Naive thymus-derived CD4-positive, alpha-beta T cell (primary cell): ENCODE results near the gene ADAT2. TPM values are rescaled to one million over a fixed set of nuclear protein-coding genes. Genes with fewer than 3 reads are reported as not detected.

ENCODE experiments used
- ATAC-seq: fragments of 150-1000 bp; cut with Tn5 transposase; 2 replicates; pipeline ENCODE4 v1.10.0; 2021; ENCODE audit warnings: mild to moderate bottlenecking, moderate library complexity
- CTCF ChIA-PET: fragments of 350-600 bp; sonication (Branson Sonifier 250); formaldehyde crosslinking; loops from one replicate; lab custom pipeline; 2021; ENCODE audit warnings: antibody characterized with exemption; lab: Charles Lee
- POLR2A ChIA-PET: fragments of 350-600 bp; sonication (Branson Sonifier 250); formaldehyde crosslinking; loops from one replicate; lab custom pipeline; 2021; ENCODE audit warnings: antibody characterized with exemption, inconsistent platforms; lab: Charles Lee
- DNase-seq, 9 donors: peaks; one replicate each; pipeline versions ENCODE4 v3.0.0 to v3.0.0-alpha.2; 2020 to 2022; ENCODE audit warnings: mixed read lengths in 1 of 9
- H3K27ac ChIP-seq: one replicate; pipeline ENCODE4 v1.7.0; 2013; ENCODE audit warnings: mild to moderate bottlenecking, low read depth, low read length, moderate library complexity
- H3K27me3 ChIP-seq, 2 donors: one replicate each; pipeline ENCODE4 v1.7.0; 2013; ENCODE audit warnings: low read length in 2 of 2, mild to moderate bottlenecking in 2 of 2, moderate library complexity in 2 of 2; ENCODE audit not compliant: control insufficient read depth in 2 of 2, insufficient read depth in 2 of 2
- H3K36me3 ChIP-seq, 3 experiments: 1 replicate in 2 of 3; 2 replicates in 1 of 3; pipeline ENCODE4 v1.7.0; 2013; ENCODE audit warnings: low read length in 3 of 3, mild to moderate bottlenecking in 3 of 3, moderate library complexity in 1 of 3; ENCODE audit not compliant: insufficient read depth in 3 of 3, control insufficient read depth in 2 of 3
- H3K4me1 ChIP-seq, 2 donors: one replicate each; pipeline ENCODE4 v1.7.0; 2013; ENCODE audit warnings: low read length in 2 of 2, mild to moderate bottlenecking in 2 of 2, moderate library complexity in 1 of 2; ENCODE audit not compliant: control insufficient read depth in 2 of 2, insufficient read depth in 2 of 2
- H3K4me3 ChIP-seq: 2 replicates; pipeline ENCODE4 v1.7.0; 2013; ENCODE audit warnings: mild to moderate bottlenecking, low read length
- H3K9me3 ChIP-seq, 3 experiments: 1 replicate in 2 of 3; 2 replicates in 1 of 3; pipeline ENCODE4 v1.7.0; 2013; ENCODE audit warnings: low read length in 3 of 3; ENCODE audit not compliant: control insufficient read depth in 2 of 3
- H3K27ac Mint-ChIP-seq, 9 donors: one replicate each; pipeline ENCODE4 v1.8.0; 2020 to 2022; ENCODE audit warnings: mixed read lengths in 9 of 9, mild to moderate bottlenecking in 8 of 9, moderate library complexity in 5 of 9, inconsistent platforms in 2 of 9
- H3K27me3 Mint-ChIP-seq, 5 donors: one replicate each; pipeline ENCODE4 v1.8.0; 2021 to 2022; ENCODE audit warnings: mixed read lengths in 5 of 5, mild to moderate bottlenecking in 1 of 5
- H3K36me3 Mint-ChIP-seq, 5 donors: one replicate each; pipeline ENCODE4 v1.8.0; 2020 to 2022; ENCODE audit warnings: mixed read lengths in 5 of 5, mild to moderate bottlenecking in 3 of 5, inconsistent platforms in 1 of 5
- H3K4me1 Mint-ChIP-seq, 7 donors: one replicate each; pipeline ENCODE4 v1.8.0; 2020 to 2022; ENCODE audit warnings: mixed read lengths in 7 of 7, mild to moderate bottlenecking in 3 of 7, inconsistent platforms in 1 of 7
- H3K4me3 Mint-ChIP-seq, 10 donors: one replicate each; pipeline ENCODE4 v1.8.0; 2020 to 2022; ENCODE audit warnings: mild to moderate bottlenecking in 10 of 10, mixed read lengths in 10 of 10, moderate library complexity in 6 of 10, inconsistent platforms in 2 of 10
- H3K9me3 Mint-ChIP-seq, 11 donors: one replicate each; pipeline ENCODE4 v1.8.0; 2020 to 2022; ENCODE audit warnings: mixed read lengths in 11 of 11, mild to moderate bottlenecking in 4 of 11, inconsistent platforms in 1 of 11, moderate library complexity in 1 of 11
- intact Hi-C, 2 donors: fragments of 100-400 bp; cut with micrococcal nuclease; formaldehyde crosslinking; loops; one replicate each; pipeline ENCODE4 v1.15.1; 2023
- polyA plus RNA-seq, 2 donors: library from polyadenylated mRNA; unstranded; fragments of 300-500 nt; fragmentation: Illumina TruSeq; gene quantifications; one replicate each; pipeline ENCODE4 v1.2.3, GENCODE V29; 2021
- total RNA-seq, 6 experiments: library from RNA in 5 of 6; stranded (reverse) in 5 of 6; gene quantifications; 1 replicate in 5 of 6; 2 replicates in 1 of 6; pipeline ENCODE4 v1.2.3 and lab custom pipeline; 2021 to 2026

The ADAT2 gene
- total and polyA plus RNA-seq, 7 experiments from 2014 or later = 1.2 to 25.8 (median 19.4) TPM

DNA sequence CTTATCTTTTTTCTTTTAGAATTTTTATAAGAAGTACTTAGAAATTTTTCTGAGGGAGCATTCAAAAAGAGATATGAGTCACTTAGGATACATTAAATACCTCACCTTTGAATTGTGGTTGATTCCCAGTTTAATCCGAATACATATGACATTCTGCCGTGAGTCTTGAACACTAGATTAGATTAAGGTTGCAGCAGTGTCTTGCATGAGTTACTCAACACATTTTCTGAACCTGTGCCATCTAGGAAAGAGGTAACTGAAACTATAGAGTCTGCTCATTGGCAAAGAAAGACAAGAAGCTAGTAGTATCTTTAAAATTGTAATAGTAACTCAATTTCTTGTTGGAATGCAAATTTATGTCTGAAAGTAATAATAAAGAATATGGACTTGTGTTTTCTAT, 15.1 kb upstream of the ADAT2 start:
- Mint-ChIP-seq H3K27me3 (no peaks in the 10 kb centered on the region), H3K4me3 (no peak overlapping the region), H3K9me3 (peaks cover 0 to 3% (median 0%) of the 10 kb centered on the region in 11 donors), H3K27ac (no peak overlapping the region), H3K4me1 (peaks cover 0 to 16% (median 6%) of the 10 kb centered on the region in 7 donors), H3K36me3 (peaks cover 11 to 50% (median 37%) of the 10 kb centered on the region in 5 donors)
- intact Hi-C loops = no loop called here
- ChIA-PET POLR2A (interaction anchor here (0.7 kb wide), 1 partner anchor 31 kb away, joined by 3 read pairs; no protein-coding TSS in a partner anchor), CTCF (no interaction called here)
- Histone ChIP-seq H3K36me3 (peaks cover 4 to 17% (median 4%) of the 10 kb centered on the region in 3 experiments), H3K4me1 (no peaks in the 10 kb centered on the region), H3K27ac (no peak overlapping the region), H3K27me3 (no peaks in the 10 kb centered on the region), H3K4me3 (no peak overlapping the region), H3K9me3 (no peaks in the 10 kb centered on the region)
- no peak for ATAC-seq
- DNase-seq = no peak

DNA sequence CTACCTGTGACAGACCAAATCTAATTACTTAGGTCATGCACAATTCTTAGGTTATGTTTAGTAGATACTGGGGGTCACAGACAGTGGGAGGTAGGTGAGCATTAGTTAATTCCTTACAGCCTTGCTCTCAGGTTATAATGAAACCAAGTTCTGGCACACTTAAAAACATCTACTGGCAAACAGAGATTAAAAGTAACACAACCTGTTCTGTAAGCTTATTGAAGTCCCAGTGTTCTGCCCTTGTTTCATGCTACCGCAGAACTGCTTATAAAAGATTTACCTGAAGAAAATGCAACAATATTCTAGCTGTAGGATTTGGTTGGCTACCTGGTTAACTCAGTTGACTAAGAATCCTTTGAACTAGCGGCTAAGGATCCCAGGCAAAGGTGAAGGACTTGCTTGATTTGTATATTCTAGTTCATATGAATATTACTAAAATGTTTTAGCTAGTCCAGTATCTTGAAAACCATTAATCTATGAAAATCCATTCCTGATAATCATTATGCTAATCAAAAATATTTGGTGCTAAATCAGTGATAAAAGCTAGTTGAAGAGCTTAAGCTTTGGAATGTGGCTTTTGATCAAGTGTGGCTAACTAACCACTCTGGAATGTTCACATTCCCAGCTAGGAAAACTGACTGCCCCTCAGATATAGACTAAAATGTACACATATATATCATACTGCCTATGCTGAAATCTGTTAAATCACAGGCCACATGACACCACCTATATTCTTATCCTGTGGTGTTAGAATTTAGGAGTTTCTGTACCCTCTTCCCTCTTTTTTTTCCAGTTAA, 7.3 kb upstream of the ADAT2 start:
- CTCF ChIA-PET = interaction anchor here (0.6 to 1.2 kb wide), 2 partner anchors 30 to 1200 kb away, joined by 3 to 4 read pairs; no protein-coding TSS in a partner anchor
- peaks cover 5 to 29% (median 23%) of the 10 kb centered on the region in 5 donors for H3K36me3 Mint-ChIP-seq

DNA sequence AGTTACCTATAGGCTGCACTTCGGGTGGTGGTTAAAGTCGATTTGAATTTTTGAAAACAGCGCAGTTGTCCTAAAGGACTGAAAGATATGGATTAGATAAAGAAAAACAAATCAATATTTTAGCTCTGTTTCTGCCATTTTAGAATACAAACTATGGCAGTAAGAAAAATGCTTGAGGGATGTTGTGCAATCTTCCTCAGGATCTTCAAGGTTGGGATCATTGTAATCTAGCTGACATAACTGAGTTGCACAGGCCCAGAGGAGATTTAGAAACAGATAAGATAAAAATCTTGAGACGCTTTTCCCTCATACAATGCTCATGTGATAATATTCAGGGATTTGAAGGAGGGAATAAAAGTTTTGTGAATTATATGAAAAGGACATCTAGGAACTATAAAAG, 1.0 kb upstream of the ADAT2 start:
- Histone ChIP-seq H3K27ac (peak overlapping the region; percentile 80), H3K36me3 (peaks cover 0 to 4% (median 0%) of the 10 kb centered on the region in 3 experiments), H3K9me3 (no peaks in the 10 kb centered on the region), H3K4me1 (peaks cover 14 to 18% of the 10 kb centered on the region in 2 donors), H3K4me3 (peak overlapping the region; percentile 89), H3K27me3 (no peaks in the 10 kb centered on the region)
- ChIA-PET CTCF (no interaction called here), POLR2A (interaction anchor here (0.6 to 1.4 kb wide), 2 partner anchors 87 to 961 kb away, joined by 3 to 6 read pairs; no protein-coding TSS in a partner anchor)
- H3K9me3 Mint-ChIP-seq = no peaks in the 10 kb centered on the region
- DNase-seq = no peak
- intact Hi-C loops = loop anchor here (2.0 to 5.0 kb wide), 8 partner anchors 389 to 1131 kb away; partner anchors contain the start of gene AIG1 (in 2 of the 2)
- no peaks in the 10 kb centered on the region for H3K27me3 Mint-ChIP-seq
- peaks cover 0 to 7% (median 6%) of the 10 kb centered on the region in 5 donors for H3K36me3 Mint-ChIP-seq
- peak overlapping the region; percentile 84 to 100 (median 99) for H3K4me3 Mint-ChIP-seq
- ATAC-seq = no peak
- H3K27ac Mint-ChIP-seq = peak overlapping the region; percentile 93 to 99 (median 96)
- H3K4me1 Mint-ChIP-seq = peaks cover 24 to 67% (median 55%) of the 10 kb centered on the region in 7 donors

More for the DNA sequence above, 7.3 kb upstream of the ADAT2 start:
- no peaks in the 10 kb centered on the region for H3K27me3 ChIP-seq
- no peak for DNase-seq
- intact Hi-C loops = no loop called here
- H3K9me3 ChIP-seq = no peaks in the 10 kb centered on the region
- H3K9me3 Mint-ChIP-seq = no peaks in the 10 kb centered on the region
- H3K4me3 Mint-ChIP-seq = no peak overlapping the region
- peak overlapping the region in 1 of 9 donors; percentile 4 for H3K27ac Mint-ChIP-seq
- peaks cover 0 to 35% (median 0%) of the 10 kb centered on the region in 3 experiments for H3K36me3 ChIP-seq
- no peak overlapping the region for H3K4me3 ChIP-seq
- peaks cover 0 to 3% of the 10 kb centered on the region in 2 donors for H3K4me1 ChIP-seq
- no peak for ATAC-seq
- POLR2A ChIA-PET = no interaction called here
- H3K27me3 Mint-ChIP-seq = no peaks in the 10 kb centered on the region
- H3K27ac ChIP-seq = no peak overlapping the region
- peaks cover 20 to 46% (median 35%) of the 10 kb centered on the region in 7 donors for H3K4me1 Mint-ChIP-seq

DNA sequence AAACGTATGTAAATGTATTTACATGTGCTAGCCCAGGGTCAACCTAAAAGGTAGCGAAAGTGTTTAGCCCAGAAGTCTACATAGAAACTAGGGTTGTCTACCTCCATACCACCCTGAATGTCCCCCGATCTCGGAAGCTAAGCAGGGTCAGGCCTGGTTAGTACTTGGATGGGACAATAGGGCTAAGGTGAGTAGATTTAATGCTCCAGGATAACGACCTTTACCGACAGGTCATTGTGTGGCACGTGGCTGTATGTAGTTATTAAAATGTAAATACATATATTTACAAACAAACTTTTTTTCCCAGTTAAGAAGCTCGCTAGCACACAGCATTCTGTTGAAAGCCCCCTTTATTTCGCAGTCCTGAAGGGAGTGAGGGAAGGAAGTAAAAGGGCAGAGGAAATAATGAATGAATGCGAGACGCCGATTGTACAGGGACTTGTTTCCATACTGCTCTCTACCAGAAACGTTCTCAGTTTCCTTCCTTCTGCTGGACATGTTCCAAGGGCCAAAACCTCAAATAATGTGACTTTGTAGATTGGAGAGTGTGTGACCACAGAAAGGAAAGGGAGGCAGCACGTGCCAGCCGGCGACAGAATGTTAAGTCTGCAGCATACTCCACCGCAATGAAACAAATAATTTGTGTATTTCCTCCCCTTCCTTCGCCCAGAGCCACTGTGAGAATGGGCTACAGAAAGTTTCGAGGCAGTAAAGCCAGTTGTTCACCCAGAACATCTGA, 612 bp downstream of the ADAT2 start:
- Mint-ChIP-seq H3K27me3 (no peaks in the 10 kb centered on the region), H3K27ac (peak overlapping the region; percentile 93 to 99 (median 96)), H3K36me3 (peaks cover 0 to 7% (median 6%) of the 10 kb centered on the region in 5 donors), H3K9me3 (no peaks in the 10 kb centered on the region), H3K4me3 (peak overlapping the region; percentile 84 to 100 (median 99)), H3K4me1 (peaks cover 19 to 55% (median 42%) of the 10 kb centered on the region in 7 donors)
- CTCF ChIA-PET = interaction anchor here (0.9 to 1.0 kb wide), 2 partner anchors 8 to 1058 kb away, joined by 3 read pairs; no protein-coding TSS in a partner anchor
- POLR2A ChIA-PET = interaction anchor here (0.6 to 2.3 kb wide), 8 partner anchors 22 to 1056 kb away, joined by 3 to 13 read pairs (median 4); partner anchors contain the start of genes FUCA2, LTV1 and SF3B5
- H3K27me3 ChIP-seq = no peaks in the 10 kb centered on the region
- H3K27ac ChIP-seq = peak overlapping the region; percentile 80
- DNase-seq (peak; percentile 5 to 60 (median 30)), ATAC-seq (peak; percentile 6)
- no peaks in the 10 kb centered on the region for H3K9me3 ChIP-seq
- H3K4me3 ChIP-seq = peak overlapping the region; percentile 89
- H3K36me3 ChIP-seq = peaks cover 0 to 4% (median 0%) of the 10 kb centered on the region in 3 experiments
- intact Hi-C loops = loop anchor here (1.0 to 10.0 kb wide), 19 partner anchors 9 to 1303 kb away; partner anchors contain the start of genes AIG1 (in 2 of the 2), FUCA2 (in 2 of the 2), LTV1 (in 2 of the 2) and NMBR (in 2 of the 2)
- peaks cover 14 to 18% of the 10 kb centered on the region in 2 donors for H3K4me1 ChIP-seq

DNA sequence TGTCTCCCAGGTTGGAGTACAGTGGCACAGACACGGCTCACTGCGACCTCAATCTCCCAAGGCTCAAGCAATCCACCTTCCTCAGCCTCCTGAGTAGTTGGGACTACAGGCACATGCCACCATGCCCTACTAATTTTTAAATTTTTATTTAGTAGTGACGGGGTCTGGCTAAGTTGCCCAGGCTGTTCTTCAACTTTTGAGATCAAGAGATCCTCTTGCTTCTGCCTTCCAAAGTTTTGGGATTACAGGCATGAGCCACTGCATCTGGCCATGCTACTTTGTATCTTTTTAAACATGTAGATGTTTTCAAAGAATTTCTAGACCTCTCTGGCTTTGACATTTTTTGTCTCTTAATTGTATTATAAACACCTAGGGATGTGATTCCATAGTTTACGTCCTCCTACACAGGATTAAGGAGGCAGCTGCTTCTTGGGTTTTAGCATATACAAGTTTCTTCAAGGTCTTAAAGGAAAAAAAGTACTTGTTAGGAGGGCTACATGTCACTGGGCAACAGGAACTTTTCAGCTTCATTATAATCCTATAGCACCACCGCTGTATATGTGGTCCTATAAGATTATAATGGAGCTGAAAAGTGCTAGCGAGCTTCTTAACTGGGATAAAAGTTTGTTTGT, 1.3 kb downstream of the ADAT2 start:
- peak overlapping the region; percentile 80 for H3K27ac ChIP-seq
- peak overlapping the region; percentile 89 for H3K4me3 ChIP-seq
- Mint-ChIP-seq H3K36me3 (peaks cover 0 to 7% (median under 1%) of the 10 kb centered on the region in 5 donors), H3K27me3 (no peaks in the 10 kb centered on the region), H3K27ac (peak overlapping the region in 5 of 9 donors; percentile 94 to 98 (median 96)), H3K4me1 (peaks cover 12 to 48% (median 35%) of the 10 kb centered on the region in 7 donors), H3K9me3 (no peaks in the 10 kb centered on the region), H3K4me3 (peak overlapping the region in 9 of 10 donors; percentile 84 to 100 (median 99))
- H3K9me3 ChIP-seq = no peaks in the 10 kb centered on the region
- ChIA-PET POLR2A (interaction anchor here (0.6 to 2.3 kb wide), 2 partner anchors 62 to 1055 kb away, joined by 8 to 13 read pairs; partner anchors contain the start of gene FUCA2), CTCF (no interaction called here)
- no peaks in the 10 kb centered on the region for H3K27me3 ChIP-seq
- H3K4me1 ChIP-seq = peaks cover 14 to 18% of the 10 kb centered on the region in 2 donors
- peaks cover 0 to 4% (median 0%) of the 10 kb centered on the region in 3 experiments for H3K36me3 ChIP-seq
- DNase-seq = no peak
- ATAC-seq = no peak
- intact Hi-C loops = loop anchor here in 1 of 2 donors (10.0 kb wide), 1 partner anchor 706 kb away; the partner anchor contains the start of gene STX11
